Measurements from ENCODE around the gene FAM47E. TPM values are rescaled to one million over a fixed set of nuclear protein-coding genes. Genes with fewer than 3 reads are reported as not detected.

The FAM47E gene
- total and polyA plus RNA-seq, 2 of the 13 experiments (the other 11 are each of a cell fraction or from before 2014, with no cell fraction given): 0.33 to 0.66 TPM

DNA sequence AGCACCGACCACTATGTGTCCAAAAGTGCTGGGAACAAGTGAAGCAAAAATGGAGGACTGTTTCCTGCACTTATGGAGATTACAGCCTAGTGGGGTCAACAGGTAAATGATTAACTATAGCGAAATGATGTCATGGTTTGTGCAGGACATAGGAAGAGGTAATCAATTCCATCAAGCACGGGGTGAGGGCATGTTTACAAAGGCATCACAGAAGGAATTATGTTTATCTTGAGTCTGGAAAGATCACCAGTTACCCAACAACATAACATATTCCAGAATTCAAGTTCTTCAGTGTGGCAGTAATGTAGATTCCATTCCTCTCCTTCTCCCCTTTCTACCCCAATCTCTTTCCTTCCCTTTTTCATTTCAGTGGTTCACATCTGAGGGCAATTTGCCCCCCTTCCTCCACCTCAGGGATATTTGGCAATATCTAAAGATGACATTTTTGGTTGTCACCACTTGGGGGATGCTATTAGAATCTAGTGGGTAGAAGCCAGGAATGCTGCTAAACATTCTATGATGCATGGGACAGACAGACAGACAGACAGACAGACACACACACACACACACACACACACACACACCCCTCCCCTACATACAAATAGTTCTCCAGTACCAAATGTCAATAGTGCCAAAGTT, 24.1 kb downstream of the FAM47E start (continued):
- TF ChIP-seq ZBTB8A (CRISPR knock-in tag; IDR thresholded peaks at IDR 0.05; ENCODE audit: borderline replicate concordance, low read depth) (no peak), ZNF644 (CRISPR knock-in tag; IDR thresholded peaks at IDR 0.05; ENCODE audit: low read depth) (0 out of 2 replicates have a peak, but pooled peaks have one; percentile 36), ZNF274 (CRISPR knock-in tag; IDR thresholded peaks at IDR 0.05) (no peak), FOXM1 (CRISPR knock-in tag; IDR thresholded peaks at IDR 0.05) (no peak), ZNF331 (CRISPR knock-in tag; IDR thresholded peaks at IDR 0.05) (no peak), ZNF761 (CRISPR knock-in tag; conservative IDR thresholded peaks at IDR 0.05) (no peak), LCORL (IDR thresholded peaks at IDR 0.05) (peak; percentile 23; the same call in 1 of the 2 replicates), LCORL (CRISPR knock-in tag; IDR thresholded peaks at IDR 0.05) (no peak), ATF1 (CRISPR knock-in tag; IDR thresholded peaks at IDR 0.05) (no peak), ZNF143 (CRISPR knock-in tag; IDR thresholded peaks at IDR 0.05) (no peak), ZIK1 (CRISPR knock-in tag; IDR thresholded peaks at IDR 0.05; ENCODE audit: borderline replicate concordance, low read depth) (no peak), FIP1L1 (IDR thresholded peaks at IDR 0.05; ENCODE audit: borderline replicate concordance, insufficient read depth, low read depth, low read length) (no peak), REPIN1 (CRISPR knock-in tag; IDR thresholded peaks at IDR 0.05; ENCODE audit: borderline replicate concordance, low read depth) (peak; percentile 50; the same call in 1 of the 2 replicates), KLF13 (CRISPR knock-in tag; IDR thresholded peaks at IDR 0.05) (no peak), HOXA3 (CRISPR knock-in tag; IDR thresholded peaks at IDR 0.05) (peak; percentile 74), ARNT (IDR thresholded peaks at IDR 0.05) (no peak), RBM39 (IDR thresholded peaks at IDR 0.05; ENCODE audit: low read depth, low read length, poor library complexity, severe bottlenecking) (no peak), SOX5 (CRISPR knock-in tag; IDR thresholded peaks at IDR 0.05; ENCODE audit: borderline replicate concordance) (peak; percentile 57; the same call in 1 of the 2 replicates), HDAC2 (CRISPR knock-in tag; IDR thresholded peaks at IDR 0.05) (peak; percentile 59; the same call in 1 of the 2 replicates), SIX1 (CRISPR knock-in tag; IDR thresholded peaks at IDR 0.05; ENCODE audit: borderline replicate concordance) (no peak), ZBTB21 (CRISPR knock-in tag; IDR thresholded peaks at IDR 0.05) (peak; percentile 84)
- TF ChIP-seq, protein P1, sequence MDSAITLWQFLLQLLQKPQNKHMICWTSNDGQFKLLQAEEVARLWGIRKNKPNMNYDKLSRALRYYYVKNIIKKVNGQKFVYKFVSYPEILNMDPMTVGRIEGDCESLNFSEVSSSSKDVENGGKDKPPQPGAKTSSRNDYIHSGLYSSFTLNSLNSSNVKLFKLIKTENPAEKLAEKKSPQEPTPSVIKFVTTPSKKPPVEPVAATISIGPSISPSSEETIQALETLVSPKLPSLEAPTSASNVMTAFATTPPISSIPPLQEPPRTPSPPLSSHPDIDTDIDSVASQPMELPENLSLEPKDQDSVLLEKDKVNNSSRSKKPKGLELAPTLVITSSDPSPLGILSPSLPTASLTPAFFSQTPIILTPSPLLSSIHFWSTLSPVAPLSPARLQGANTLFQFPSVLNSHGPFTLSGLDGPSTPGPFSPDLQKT (CRISPR knock-in tag; IDR thresholded peaks at IDR 0.05; ENCODE audit: borderline replicate concordance): no peak
- TF ChIP-seq, protein P2, sequence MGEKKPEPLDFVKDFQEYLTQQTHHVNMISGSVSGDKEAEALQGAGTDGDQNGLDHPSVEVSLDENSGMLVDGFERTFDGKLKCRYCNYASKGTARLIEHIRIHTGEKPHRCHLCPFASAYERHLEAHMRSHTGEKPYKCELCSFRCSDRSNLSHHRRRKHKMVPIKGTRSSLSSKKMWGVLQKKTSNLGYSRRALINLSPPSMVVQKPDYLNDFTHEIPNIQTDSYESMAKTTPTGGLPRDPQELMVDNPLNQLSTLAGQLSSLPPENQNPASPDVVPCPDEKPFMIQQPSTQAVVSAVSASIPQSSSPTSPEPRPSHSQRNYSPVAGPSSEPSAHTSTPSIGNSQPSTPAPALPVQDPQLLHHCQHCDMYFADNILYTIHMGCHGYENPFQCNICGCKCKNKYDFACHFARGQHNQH (CRISPR knock-in tag; IDR thresholded peaks at IDR 0.05): 0 out of 2 replicates have a peak, but pooled peaks have one; percentile 40
- TF ChIP-seq, protein P3, sequence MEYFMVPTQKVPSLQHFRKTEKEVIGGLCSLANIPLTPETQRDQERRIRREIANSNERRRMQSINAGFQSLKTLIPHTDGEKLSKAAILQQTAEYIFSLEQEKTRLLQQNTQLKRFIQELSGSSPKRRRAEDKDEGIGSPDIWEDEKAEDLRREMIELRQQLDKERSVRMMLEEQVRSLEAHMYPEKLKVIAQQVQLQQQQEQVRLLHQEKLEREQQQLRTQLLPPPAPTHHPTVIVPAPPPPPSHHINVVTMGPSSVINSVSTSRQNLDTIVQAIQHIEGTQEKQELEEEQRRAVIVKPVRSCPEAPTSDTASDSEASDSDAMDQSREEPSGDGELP (IDR thresholded peaks at IDR 0.05; ENCODE audit: borderline replicate concordance, low read depth): no peak
- TF ChIP-seq, protein P4, sequence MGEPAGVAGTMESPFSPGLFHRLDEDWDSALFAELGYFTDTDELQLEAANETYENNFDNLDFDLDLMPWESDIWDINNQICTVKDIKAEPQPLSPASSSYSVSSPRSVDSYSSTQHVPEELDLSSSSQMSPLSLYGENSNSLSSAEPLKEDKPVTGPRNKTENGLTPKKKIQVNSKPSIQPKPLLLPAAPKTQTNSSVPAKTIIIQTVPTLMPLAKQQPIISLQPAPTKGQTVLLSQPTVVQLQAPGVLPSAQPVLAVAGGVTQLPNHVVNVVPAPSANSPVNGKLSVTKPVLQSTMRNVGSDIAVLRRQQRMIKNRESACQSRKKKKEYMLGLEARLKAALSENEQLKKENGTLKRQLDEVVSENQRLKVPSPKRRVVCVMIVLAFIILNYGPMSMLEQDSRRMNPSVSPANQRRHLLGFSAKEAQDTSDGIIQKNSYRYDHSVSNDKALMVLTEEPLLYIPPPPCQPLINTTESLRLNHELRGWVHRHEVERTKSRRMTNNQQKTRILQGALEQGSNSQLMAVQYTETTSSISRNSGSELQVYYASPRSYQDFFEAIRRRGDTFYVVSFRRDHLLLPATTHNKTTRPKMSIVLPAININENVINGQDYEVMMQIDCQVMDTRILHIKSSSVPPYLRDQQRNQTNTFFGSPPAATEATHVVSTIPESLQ (CRISPR knock-in tag; conservative IDR thresholded peaks at IDR 0.05): no peak
- TF ChIP-seq, protein P5, sequence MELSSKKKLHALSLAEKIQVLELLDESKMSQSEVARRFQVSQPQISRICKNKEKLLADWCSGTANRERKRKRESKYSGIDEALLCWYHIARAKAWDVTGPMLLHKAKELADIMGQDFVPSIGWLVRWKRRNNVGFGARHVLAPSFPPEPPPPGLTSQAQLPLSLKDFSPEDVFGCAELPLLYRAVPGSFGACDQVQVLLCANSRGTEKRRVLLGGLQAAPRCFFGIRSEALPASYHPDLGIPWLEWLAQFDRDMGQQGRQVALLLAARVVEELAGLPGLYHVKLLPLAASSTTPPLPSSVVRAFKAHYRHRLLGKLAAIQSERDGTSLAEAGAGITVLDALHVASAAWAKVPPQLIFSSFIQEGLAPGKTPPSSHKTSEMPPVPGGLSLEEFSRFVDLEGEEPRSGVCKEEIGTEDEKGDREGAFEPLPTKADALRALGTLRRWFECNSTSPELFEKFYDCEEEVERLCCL (CRISPR knock-in tag; IDR thresholded peaks at IDR 0.05; ENCODE audit: borderline replicate concordance): no peak
